ENCODE measurements around the gene EXOC8. TPM values are rescaled to one million over a fixed set of nuclear protein-coding genes. Genes with fewer than 3 reads are reported as not detected.

The EXOC8 gene
- polyA plus RNA-seq, 4 donors = 3.2 to 13.7 (median 4.7) TPM

DNA sequence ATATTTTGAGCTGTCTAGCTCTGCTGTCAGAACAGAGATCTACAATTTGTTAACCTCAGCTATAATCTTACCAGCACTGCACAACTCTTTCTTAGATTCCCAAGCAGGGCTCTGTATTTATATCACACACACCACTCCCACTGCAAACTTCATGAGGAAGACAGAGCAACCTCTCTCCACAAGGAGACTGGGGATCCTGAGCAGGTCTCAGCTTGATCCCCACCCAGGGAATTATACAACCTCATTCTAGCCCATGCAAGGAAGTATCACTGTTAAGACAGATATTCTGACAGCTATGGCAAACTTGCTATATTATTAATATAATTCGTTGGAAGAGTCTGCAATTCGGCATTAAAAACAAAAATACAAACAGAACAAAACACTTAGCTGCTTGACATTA lies 44.1 kb upstream of the EXOC8 start:
- H3K27ac ChIP-seq (ENCODE audit: low read depth in 1 of 3, low read length in 2 of 3) = no peak overlapping the region
- 63 to 84% (median 78%) methylated on average over 2 of the region's 2 CpGs for WGBS, 3 donors
- peaks cover 0 to 8% (median 2%) of the 10 kb centered on the region in 3 donors for H3K4me1 ChIP-seq (ENCODE audit: control insufficient read depth in 3 of 3, insufficient read depth in 2 of 3, low read depth in 1 of 3, low read length in 2 of 3)

DNA sequence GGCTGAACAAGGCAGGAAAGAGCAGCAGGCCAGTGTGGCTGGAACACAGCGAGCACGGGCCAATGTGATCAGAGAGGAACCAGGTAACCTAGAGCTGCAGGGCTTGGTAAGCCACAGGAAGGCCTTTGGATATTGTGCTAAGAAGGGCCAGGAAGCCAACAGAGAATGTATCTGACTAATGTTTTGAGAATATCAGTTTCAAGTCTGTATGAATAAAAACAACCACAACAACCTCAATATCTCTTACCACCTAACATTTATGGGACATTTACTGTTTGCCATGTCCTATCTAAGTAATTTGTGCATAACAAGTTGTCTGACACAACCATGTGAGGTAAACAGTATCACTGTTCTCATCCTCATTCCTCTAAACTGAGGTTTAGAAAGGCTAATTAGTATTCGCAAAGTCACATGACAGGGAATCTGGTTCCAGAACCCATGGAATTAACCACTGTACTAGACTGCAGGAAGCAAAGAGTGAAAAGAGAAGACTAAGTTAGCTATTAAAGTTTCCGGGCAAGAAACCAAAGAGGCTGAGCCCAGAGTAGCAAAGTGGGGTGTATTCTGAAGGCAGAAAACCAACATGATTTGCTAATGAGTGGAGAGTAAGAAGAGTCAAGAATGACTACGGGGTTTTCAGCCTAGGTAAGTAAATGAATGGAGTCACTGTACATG lies 39.4 kb upstream of the EXOC8 start:
- H3K27ac ChIP-seq (ENCODE audit: low read depth in 1 of 3, low read length in 2 of 3) = no peak overlapping the region

More for the DNA sequence above, 44.1 kb upstream of the EXOC8 start:
- Histone ChIP-seq H3K9me3 (ENCODE audit: control insufficient read depth in 2 of 2, insufficient read depth in 1 of 2, low read depth in 1 of 2, low read length in 1 of 2) (no peaks in the 10 kb centered on the region), H3K4me3 (ENCODE audit: low read depth in 1 of 3, low read length in 3 of 3) (no peak overlapping the region), H3K27me3 (ENCODE audit: control insufficient read depth in 3 of 3, insufficient read depth in 3 of 3, low read length in 3 of 3) (no peaks in the 10 kb centered on the region), H3K36me3 (ENCODE audit: control insufficient read depth in 3 of 3, insufficient read depth in 2 of 3, low read depth in 1 of 3, low read length in 3 of 3) (no peaks in the 10 kb centered on the region)
- DNase-seq = no peak
- FAIRE-seq = no peak

DNA sequence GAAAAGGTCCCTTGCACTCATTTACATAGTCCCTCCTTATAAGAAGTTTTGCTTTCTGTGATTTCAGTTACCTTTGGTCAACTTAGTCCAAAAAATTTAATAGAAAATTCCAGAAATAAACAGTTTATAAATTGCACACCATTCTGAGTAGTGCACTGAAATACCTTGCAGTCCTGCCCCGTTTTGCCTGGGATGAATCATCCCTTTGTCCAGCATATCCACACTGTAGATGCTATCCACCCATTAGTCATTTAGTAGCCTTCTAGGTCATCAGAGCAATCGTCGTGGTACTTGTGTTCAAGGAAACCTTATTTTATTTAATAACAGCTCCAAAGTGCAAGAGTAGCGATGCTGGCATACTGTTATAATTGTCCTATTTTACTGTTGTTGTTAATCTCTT lies 38.4 kb upstream of the EXOC8 start:
- FAIRE-seq = no peak
- 42 to 56% (median 55%) methylated on average over 4 of the region's 4 CpGs for WGBS, 3 donors
- Histone ChIP-seq H3K36me3 (ENCODE audit: control insufficient read depth in 3 of 3, insufficient read depth in 2 of 3, low read depth in 1 of 3, low read length in 3 of 3) (no peaks in the 10 kb centered on the region), H3K27me3 (ENCODE audit: control insufficient read depth in 3 of 3, insufficient read depth in 3 of 3, low read length in 3 of 3) (no peaks in the 10 kb centered on the region), H3K4me1 (ENCODE audit: control insufficient read depth in 3 of 3, insufficient read depth in 2 of 3, low read depth in 1 of 3, low read length in 2 of 3) (peaks cover 0 to 8% (median 2%) of the 10 kb centered on the region in 3 donors), H3K9me3 (ENCODE audit: control insufficient read depth in 2 of 2, insufficient read depth in 1 of 2, low read depth in 1 of 2, low read length in 1 of 2) (no peaks in the 10 kb centered on the region), H3K27ac (ENCODE audit: low read depth in 1 of 3, low read length in 2 of 3) (no peak overlapping the region), H3K4me3 (ENCODE audit: low read depth in 1 of 3, low read length in 3 of 3) (no peak overlapping the region)
- peak in 1 of 2 donors; percentile 11 for DNase-seq

More for the DNA sequence above, 39.4 kb upstream of the EXOC8 start:
- Histone ChIP-seq H3K4me3 (ENCODE audit: low read depth in 1 of 3, low read length in 3 of 3) (no peak overlapping the region), H3K4me1 (ENCODE audit: control insufficient read depth in 3 of 3, insufficient read depth in 2 of 3, low read depth in 1 of 3, low read length in 2 of 3) (peaks cover 0 to 8% (median 2%) of the 10 kb centered on the region in 3 donors), H3K9me3 (ENCODE audit: control insufficient read depth in 2 of 2, insufficient read depth in 1 of 2, low read depth in 1 of 2, low read length in 1 of 2) (no peaks in the 10 kb centered on the region), H3K36me3 (ENCODE audit: control insufficient read depth in 3 of 3, insufficient read depth in 2 of 3, low read depth in 1 of 3, low read length in 3 of 3) (no peaks in the 10 kb centered on the region), H3K27me3 (ENCODE audit: control insufficient read depth in 3 of 3, insufficient read depth in 3 of 3, low read length in 3 of 3) (no peaks in the 10 kb centered on the region)
- FAIRE-seq (no peak), DNase-seq (no peak)
- WGBS, 3 donors = 70 to 88% (median 71%) methylated on average over 5 of the region's 5 CpGs

DNA sequence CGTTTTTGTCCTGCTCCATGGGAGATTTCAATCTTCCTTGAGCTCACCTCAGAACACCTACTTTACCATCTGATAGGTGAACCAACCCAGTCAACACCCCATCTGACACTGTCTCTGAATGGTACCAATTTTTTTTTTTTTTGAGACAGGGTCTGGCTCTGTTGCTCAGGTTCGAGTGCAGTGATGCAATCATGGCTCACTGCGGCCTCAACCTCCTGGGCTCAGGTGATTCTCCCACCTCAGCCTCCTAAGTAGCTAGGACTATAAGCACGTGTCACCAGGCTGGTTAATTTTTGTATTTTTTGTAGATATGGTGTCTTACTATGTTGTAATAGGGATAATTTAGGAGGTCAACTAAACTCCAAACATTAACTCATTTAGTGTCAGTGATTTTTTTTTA lies 36.7 kb upstream of the EXOC8 start:
- Histone ChIP-seq H3K9me3 (ENCODE audit: control insufficient read depth in 2 of 2, insufficient read depth in 1 of 2, low read depth in 1 of 2, low read length in 1 of 2) (no peaks in the 10 kb centered on the region), H3K36me3 (ENCODE audit: control insufficient read depth in 3 of 3, insufficient read depth in 2 of 3, low read depth in 1 of 3, low read length in 3 of 3) (peaks cover 0 to 2% (median 0%) of the 10 kb centered on the region in 3 donors), H3K27me3 (ENCODE audit: control insufficient read depth in 3 of 3, insufficient read depth in 3 of 3, low read length in 3 of 3) (no peaks in the 10 kb centered on the region), H3K27ac (ENCODE audit: low read depth in 1 of 3, low read length in 2 of 3) (no peak overlapping the region), H3K4me3 (ENCODE audit: low read depth in 1 of 3, low read length in 3 of 3) (no peak overlapping the region), H3K4me1 (ENCODE audit: control insufficient read depth in 3 of 3, insufficient read depth in 2 of 3, low read depth in 1 of 3, low read length in 2 of 3) (peaks cover 0 to 8% (median 2%) of the 10 kb centered on the region in 3 donors)
- FAIRE-seq (no peak), DNase-seq (no peak)
- 89 to 96% (median 90%) methylated on average over 4 of the region's 4 CpGs for WGBS, 3 donors

DNA sequence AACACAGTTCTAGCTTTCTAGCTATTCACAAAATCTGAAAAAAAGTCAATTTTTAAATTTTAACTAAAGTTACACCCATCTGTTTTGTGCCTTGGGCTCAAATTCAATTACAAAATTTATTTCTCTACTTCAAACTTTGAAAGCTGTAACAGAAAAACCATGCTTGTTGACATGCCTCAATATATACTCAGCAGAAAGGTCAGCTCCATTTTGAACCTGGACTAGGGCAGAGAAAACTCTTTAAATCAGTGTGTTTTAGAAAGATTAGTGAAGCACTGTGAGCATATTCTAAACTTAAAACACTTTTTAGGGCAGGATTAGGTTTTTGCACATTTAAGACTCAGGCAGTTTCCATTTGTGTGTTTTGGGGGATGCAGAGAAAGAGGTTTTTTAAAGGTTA lies 34.8 kb upstream of the EXOC8 start:
- DNase-seq (no peak), FAIRE-seq (no peak)
- Histone ChIP-seq H3K27ac (ENCODE audit: low read depth in 1 of 3, low read length in 2 of 3) (no peak overlapping the region), H3K4me3 (ENCODE audit: low read depth in 1 of 3, low read length in 3 of 3) (no peak overlapping the region), H3K9me3 (ENCODE audit: control insufficient read depth in 2 of 2, insufficient read depth in 1 of 2, low read depth in 1 of 2, low read length in 1 of 2) (no peaks in the 10 kb centered on the region), H3K4me1 (ENCODE audit: control insufficient read depth in 3 of 3, insufficient read depth in 2 of 3, low read depth in 1 of 3, low read length in 2 of 3) (peaks cover 0 to 6% (median 0%) of the 10 kb centered on the region in 3 donors), H3K36me3 (ENCODE audit: control insufficient read depth in 3 of 3, insufficient read depth in 2 of 3, low read depth in 1 of 3, low read length in 3 of 3) (peaks cover 0 to 6% (median 5%) of the 10 kb centered on the region in 3 donors), H3K27me3 (ENCODE audit: control insufficient read depth in 3 of 3, insufficient read depth in 3 of 3, low read length in 3 of 3) (no peaks in the 10 kb centered on the region)

DNA sequence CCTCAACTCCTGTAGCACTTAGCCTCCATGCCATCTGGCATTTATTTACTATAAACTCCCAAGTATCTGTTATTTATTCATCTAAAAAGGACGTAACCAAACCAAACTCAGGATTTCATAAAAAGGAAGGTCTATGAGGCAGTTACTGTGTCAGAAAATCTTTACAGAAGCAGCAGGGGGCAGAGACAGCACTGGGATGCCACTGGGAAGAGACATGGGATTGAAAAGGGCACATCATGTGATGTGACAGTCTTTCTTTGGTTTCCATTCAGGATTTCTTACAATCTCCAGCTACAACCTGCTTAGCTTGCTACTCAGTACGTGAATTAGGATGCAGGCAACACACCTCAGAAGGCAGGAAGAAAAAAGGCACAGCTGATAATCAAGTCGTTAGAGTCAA lies 31.6 kb upstream of the EXOC8 start:
- no peak overlapping the region for H3K4me3 ChIP-seq (ENCODE audit: low read depth in 1 of 3, low read length in 3 of 3)
- H3K27ac ChIP-seq (ENCODE audit: low read depth in 1 of 3, low read length in 2 of 3) = no peak overlapping the region
- 75 to 85% (median 77%) methylated on average over 3 of the region's 3 CpGs for WGBS, 3 donors
- no peaks in the 10 kb centered on the region for H3K9me3 ChIP-seq (ENCODE audit: control insufficient read depth in 2 of 2, insufficient read depth in 1 of 2, low read depth in 1 of 2, low read length in 1 of 2)
- H3K27me3 ChIP-seq (ENCODE audit: control insufficient read depth in 3 of 3, insufficient read depth in 3 of 3, low read length in 3 of 3) = no peaks in the 10 kb centered on the region
- DNase-seq (no peak), FAIRE-seq (no peak)
- peaks cover 2 to 8% (median 6%) of the 10 kb centered on the region in 3 donors for H3K36me3 ChIP-seq (ENCODE audit: control insufficient read depth in 3 of 3, insufficient read depth in 2 of 3, low read depth in 1 of 3, low read length in 3 of 3)
- H3K4me1 ChIP-seq (ENCODE audit: control insufficient read depth in 3 of 3, insufficient read depth in 2 of 3, low read depth in 1 of 3, low read length in 2 of 3) = no peaks in the 10 kb centered on the region

DNA sequence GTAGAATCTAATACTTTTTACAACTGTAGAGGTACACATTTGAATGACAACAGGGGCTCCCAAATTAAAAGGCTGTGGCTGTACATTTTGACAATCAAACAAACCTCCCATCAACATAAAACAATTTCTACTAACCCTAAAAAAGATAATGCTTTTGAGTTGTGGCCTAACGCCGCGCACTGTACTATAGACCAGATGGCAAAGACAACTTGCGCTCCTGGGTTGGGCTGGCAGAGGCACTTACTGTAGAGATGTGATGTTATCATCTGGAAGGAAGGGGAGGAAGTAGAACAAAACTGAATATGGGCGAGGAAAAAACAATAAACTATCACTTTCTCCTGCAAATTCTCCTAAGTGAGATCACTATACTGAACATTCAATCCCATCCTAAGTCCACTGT lies 26.5 kb upstream of the EXOC8 start:
- Histone ChIP-seq H3K27ac (ENCODE audit: low read depth in 1 of 3, low read length in 2 of 3) (no peak overlapping the region), H3K9me3 (ENCODE audit: control insufficient read depth in 2 of 2, insufficient read depth in 1 of 2, low read depth in 1 of 2, low read length in 1 of 2) (no peaks in the 10 kb centered on the region), H3K4me1 (ENCODE audit: control insufficient read depth in 3 of 3, insufficient read depth in 2 of 3, low read depth in 1 of 3, low read length in 2 of 3) (no peaks in the 10 kb centered on the region), H3K4me3 (ENCODE audit: low read depth in 1 of 3, low read length in 3 of 3) (no peak overlapping the region), H3K36me3 (ENCODE audit: control insufficient read depth in 3 of 3, insufficient read depth in 2 of 3, low read depth in 1 of 3, low read length in 3 of 3) (peaks cover 2 to 9% (median 6%) of the 10 kb centered on the region in 3 donors), H3K27me3 (ENCODE audit: control insufficient read depth in 3 of 3, insufficient read depth in 3 of 3, low read length in 3 of 3) (no peaks in the 10 kb centered on the region)
- no peak for DNase-seq
- 90 to 98% (median 92%) methylated on average over 5 of the region's 5 CpGs for WGBS, 3 donors
- FAIRE-seq = no peak

DNA sequence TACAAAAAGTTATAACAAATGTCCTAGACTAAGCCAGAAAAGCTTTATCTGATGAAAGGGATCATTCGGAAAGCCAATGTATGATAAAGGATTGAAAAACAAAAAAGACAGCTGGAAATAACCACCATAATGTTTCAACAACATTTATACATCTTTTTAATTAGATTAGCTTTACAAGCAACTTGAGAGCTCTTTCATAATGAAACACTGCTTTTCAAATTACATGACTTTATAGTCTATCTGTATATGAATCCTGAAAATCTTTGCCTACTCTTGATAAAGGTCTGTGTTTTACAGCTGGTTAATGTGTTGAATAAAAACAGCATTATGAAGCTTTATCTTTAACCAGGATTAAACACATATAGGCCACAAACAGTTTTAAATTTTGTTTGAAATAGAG lies 26.0 kb upstream of the EXOC8 start:
- FAIRE-seq = no peak
- Histone ChIP-seq H3K9me3 (ENCODE audit: control insufficient read depth in 2 of 2, insufficient read depth in 1 of 2, low read depth in 1 of 2, low read length in 1 of 2) (no peaks in the 10 kb centered on the region), H3K4me1 (ENCODE audit: control insufficient read depth in 3 of 3, insufficient read depth in 2 of 3, low read depth in 1 of 3, low read length in 2 of 3) (no peaks in the 10 kb centered on the region), H3K4me3 (ENCODE audit: low read depth in 1 of 3, low read length in 3 of 3) (no peak overlapping the region), H3K27me3 (ENCODE audit: control insufficient read depth in 3 of 3, insufficient read depth in 3 of 3, low read length in 3 of 3) (no peaks in the 10 kb centered on the region), H3K27ac (ENCODE audit: low read depth in 1 of 3, low read length in 2 of 3) (no peak overlapping the region), H3K36me3 (ENCODE audit: control insufficient read depth in 3 of 3, insufficient read depth in 2 of 3, low read depth in 1 of 3, low read length in 3 of 3) (peaks cover 0 to 7% (median 6%) of the 10 kb centered on the region in 3 donors)
- no peak for DNase-seq
- WGBS, 3 donors = 85 to 94% (median 92%) methylated on average over 1 of the region's 1 CpG

DNA sequence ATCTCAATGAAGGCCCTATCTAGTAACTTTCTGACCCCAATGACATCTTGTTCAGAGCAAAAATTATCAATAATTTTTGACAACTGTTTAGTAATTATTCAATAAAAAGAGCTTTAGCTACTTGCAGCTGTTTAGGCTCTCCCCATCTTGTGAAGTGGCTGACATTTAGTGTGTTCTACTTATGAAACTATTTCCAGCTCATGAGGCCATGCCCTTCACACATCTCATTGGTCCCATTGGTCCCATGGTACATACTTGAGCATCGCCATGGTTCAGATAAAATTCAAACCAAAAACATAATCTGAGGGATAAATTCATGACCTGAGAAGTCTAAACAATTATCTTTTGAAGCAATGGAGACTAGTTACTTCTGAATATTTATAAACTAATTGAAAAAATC lies 24.7 kb upstream of the EXOC8 start:
- 94 to 97% (median 96%) methylated on average over 1 of the region's 1 CpG for WGBS, 3 donors
- no peak overlapping the region for H3K4me3 ChIP-seq (ENCODE audit: low read depth in 1 of 3, low read length in 3 of 3)
- H3K9me3 ChIP-seq (ENCODE audit: control insufficient read depth in 2 of 2, insufficient read depth in 1 of 2, low read depth in 1 of 2, low read length in 1 of 2) = no peaks in the 10 kb centered on the region
- no peak overlapping the region for H3K27ac ChIP-seq (ENCODE audit: low read depth in 1 of 3, low read length in 2 of 3)
- H3K4me1 ChIP-seq (ENCODE audit: control insufficient read depth in 3 of 3, insufficient read depth in 2 of 3, low read depth in 1 of 3, low read length in 2 of 3) = peaks cover 0 to 3% (median 3%) of the 10 kb centered on the region in 3 donors
- no peak for FAIRE-seq
- no peak for DNase-seq
- H3K27me3 ChIP-seq (ENCODE audit: control insufficient read depth in 3 of 3, insufficient read depth in 3 of 3, low read length in 3 of 3) = no peaks in the 10 kb centered on the region
- H3K36me3 ChIP-seq (ENCODE audit: control insufficient read depth in 3 of 3, insufficient read depth in 2 of 3, low read depth in 1 of 3, low read length in 3 of 3) = peaks cover 0 to 6% (median 4%) of the 10 kb centered on the region in 3 donors
